MM.1S (cell line): ENCODE data around the gene LTBP4.

ENCODE experiments used
- CTCF ChIP-seq: fragments of 300-600 bp; sonication (generic); IDR thresholded peaks from 2 replicates; pipeline ENCODE4 v1.5.1; 2016; ENCODE audit warnings: antibody characterized with exemption, low read length, mixed read lengths
- EZH2 ChIP-seq: fragments of 300-600 bp; sonication (generic); optimal IDR thresholded peaks from 2 replicates; pipeline ENCODE3; 2017; ENCODE audit warnings: low read depth, mild to moderate bottlenecking, antibody characterized with exemption, low read length, mixed read lengths
- EZH2phosphoT487 ChIP-seq: fragments of 300-600 bp; sonication (generic); IDR thresholded peaks from 2 replicates; pipeline ENCODE4 v1.6.1; 2018; ENCODE audit warnings: antibody characterized with exemption, low read length

DNA sequence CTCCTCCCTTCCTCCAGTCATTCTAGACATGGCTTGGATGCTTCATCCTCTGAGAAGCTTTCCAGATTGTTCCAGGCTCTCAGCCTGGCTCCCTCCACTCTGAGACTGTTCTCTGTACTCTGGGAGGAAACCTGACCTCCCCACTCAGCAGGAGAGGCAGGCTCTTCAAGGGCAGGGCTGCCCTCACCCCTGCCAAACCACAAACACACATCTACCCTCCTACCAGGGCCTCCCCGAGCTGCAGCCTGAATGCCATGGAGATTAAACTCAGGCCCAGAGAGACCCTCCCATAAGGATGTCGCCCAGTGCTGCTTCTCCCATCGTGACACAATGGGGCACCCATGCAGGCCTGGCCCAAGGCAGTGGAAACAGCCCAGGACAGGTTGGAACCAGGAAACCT, 73.1 kb downstream of the LTBP4 start:
- TF ChIP-seq CTCF (no peak), EZH2phosphoT487 (no peak), EZH2 (no peak)
